ENCODE results near the gene PET100.

The PET100 gene

GRCh38 chr19:7612282-7613274, 17.0 kb upstream of the PET100 start:
- DNase-seq = no peak

GRCh38 chr19:7614859-7615741, 14.5 kb upstream of the PET100 start:
- DNase-seq = no peak

GRCh38 chr19:7617172-7617571, 12.4 kb upstream of the PET100 start:
- DNase-seq = no peak

- no peak for DNase-seq
These were observed 11.9 kb upstream of the PET100 start for GRCh38 chr19:7617735-7618134.

- DNase-seq = no peak
These were observed 11.2 kb upstream of the PET100 start for GRCh38 chr19:7618348-7618747.

- no peak for DNase-seq
These were observed 10.7 kb upstream of the PET100 start for GRCh38 chr19:7618771-7619510.

- DNase-seq = no peak
These were observed 9.7 kb upstream of the PET100 start for GRCh38 chr19:7619671-7620441.

GRCh38 chr19:7620442-7621412, 8.9 kb upstream of the PET100 start:
- no peak for DNase-seq

- no peak for DNase-seq
These were observed 6.5 kb upstream of the PET100 start for GRCh38 chr19:7622933-7623685.

- DNase-seq = no peak
These were observed 5.6 kb upstream of the PET100 start for GRCh38 chr19:7623725-7624603.

- no peak for DNase-seq
These were observed 4.8 kb upstream of the PET100 start for GRCh38 chr19:7624810-7625209.

GRCh38 chr19:7625763-7626372, 3.7 kb upstream of the PET100 start:
- DNase-seq = no peak

- no peak for DNase-seq
These were observed 2.4 kb upstream of the PET100 start for GRCh38 chr19:7627166-7627565.

GRCh38 chr19:7628589-7629311, 843 bp upstream of the PET100 start:
- no peak for DNase-seq

- DNase-seq = no peak
These were observed 2.0 kb downstream of the PET100 start for GRCh38 chr19:7631577-7631976.

- no peak for DNase-seq
These were observed 3.0 kb downstream of the PET100 start for GRCh38 chr19:7632340-7633203.

GRCh38 chr19:7633698-7634097, 4.1 kb downstream of the PET100 start, which contains the start of gene PCP2:
PCP2 (minus strand) TSS chr19:7633719; CDS start chr19:7633457, 262 bp downstream.
- DNase-seq = no peak
